GM18520 (cell line): Measurements from ENCODE around the gene PRKD1.
"Not testable (repeated sequence)": the region's sequence is repeated elsewhere in the genome, so short reads cannot be mapped to it uniquely, and the experiment has no call there.

Experiments
- ATAC-seq: cut with Tn5 transposase; IDR thresholded peaks from one replicate; pipeline ENCODE4 v1.9.1; 2021; ENCODE audit not compliant: unreplicated experiment

The PRKD1 gene

DNA sequence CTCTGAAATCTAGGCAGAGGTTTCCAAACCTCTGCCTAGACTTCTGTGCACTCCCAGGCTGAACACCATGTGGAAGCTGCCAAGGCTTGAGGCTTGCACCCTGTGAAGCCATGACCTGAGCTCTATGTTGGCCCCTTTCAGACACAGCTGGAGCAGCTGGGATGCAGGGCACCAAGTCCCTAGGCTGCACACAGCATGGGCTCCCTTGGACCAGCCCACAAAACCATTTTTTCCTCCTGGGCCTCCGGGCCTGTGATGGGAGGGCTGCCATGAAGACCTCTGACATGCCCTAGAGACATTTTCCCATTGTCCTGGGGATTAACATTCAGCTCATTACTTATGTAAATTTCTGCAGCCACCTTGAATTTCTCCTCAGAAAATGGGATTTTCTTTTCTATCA is 88.0 kb downstream of the PRKD1 start:
- ATAC-seq, result not testable (repeated sequence)

DNA sequence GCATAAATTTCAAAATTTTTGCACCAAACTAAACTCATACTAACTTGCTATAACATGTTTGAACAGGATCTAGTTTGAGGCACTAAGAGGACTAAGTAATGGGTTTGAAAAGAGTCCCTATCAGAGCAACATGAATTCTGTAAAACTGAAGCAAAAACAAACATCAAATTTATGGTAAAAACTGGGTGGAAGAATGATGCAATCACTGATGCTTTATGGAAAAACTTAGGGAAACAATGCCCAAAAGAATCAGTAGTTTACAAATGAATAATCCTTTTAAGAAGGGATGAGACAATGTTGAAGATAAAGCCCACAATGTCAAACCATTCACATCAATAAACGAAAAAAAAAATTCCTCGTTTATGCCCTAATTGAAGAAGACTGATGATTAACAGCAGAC is 88.9 kb downstream of the PRKD1 start:
- no peak for ATAC-seq

DNA sequence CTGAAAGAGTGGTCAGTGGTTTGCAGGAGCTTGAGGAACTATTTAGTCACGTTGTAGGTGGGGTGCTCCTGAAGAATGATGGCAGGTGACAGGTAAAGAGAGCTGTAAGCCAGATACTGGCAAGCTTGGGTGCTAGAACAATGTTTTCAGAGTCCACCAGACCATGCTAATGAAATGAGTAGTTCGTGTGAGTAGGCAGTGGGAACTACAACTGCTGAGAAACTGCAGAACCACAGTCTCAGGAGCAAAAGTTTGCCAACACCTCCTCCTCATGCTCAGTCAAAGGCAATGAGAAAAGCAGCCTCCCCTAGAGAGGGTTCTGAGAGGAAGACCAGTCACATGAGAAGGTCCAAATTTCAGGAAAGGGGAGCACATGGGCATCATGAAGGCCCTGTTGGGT is 91.3 kb downstream of the PRKD1 start:
- no peak for ATAC-seq

DNA sequence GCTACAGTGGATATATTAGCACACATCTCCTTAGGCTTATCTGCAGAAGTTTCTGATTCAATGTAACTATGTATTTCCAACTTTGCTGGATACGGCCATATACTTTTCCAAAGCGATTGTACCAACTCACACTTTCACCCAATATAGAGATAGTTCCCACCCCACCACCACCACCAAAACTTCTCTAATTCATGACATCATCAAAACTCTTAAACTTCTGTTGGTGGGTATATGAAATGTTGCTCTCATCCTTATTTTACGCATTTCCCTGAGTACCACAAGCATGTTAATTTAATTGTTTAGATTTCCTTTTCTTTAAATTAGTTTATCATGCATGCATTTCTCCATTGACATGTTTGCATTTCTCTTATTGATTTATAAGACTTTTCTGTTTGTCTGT is 95.6 kb downstream of the PRKD1 start:
- ATAC-seq, result no peak

DNA sequence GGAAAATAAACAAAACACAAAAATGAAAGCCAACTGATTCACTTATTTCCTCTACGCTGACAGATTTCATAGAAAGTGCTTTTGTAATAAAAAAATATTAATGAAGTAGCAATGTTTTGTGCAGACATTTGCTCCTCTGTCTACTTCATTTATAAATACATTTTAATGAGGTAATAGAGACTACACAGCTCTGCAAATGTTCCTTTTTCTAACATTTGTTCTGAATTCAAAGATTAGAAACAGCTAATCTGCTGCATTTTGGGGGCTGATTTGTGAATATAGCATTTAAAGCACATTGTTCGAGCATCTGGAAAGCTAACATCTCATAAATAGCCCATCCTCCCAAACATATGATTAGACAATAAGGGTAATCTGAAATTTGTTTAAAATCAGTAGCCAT is 97.8 kb downstream of the PRKD1 start:
- ATAC-seq, result no peak

DNA sequence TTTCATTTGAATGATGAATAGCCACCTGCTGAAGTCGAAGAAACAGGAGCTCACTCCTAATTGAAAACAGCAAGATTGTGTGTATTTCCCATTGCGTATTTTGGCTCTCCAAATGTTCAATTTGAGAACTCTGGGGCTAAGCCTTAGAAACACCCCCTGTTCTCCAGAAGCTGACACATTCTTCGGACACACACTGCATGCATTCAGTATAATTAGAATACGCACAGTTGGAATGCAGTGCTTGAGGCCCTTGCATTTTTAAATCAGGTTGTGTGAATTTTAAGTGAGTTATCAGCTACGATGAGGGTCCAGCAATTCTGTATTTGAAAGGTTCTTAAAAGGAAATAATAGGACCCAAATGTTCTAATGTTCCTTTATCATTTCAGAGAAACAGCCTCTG is 103.8 kb downstream of the PRKD1 start:
- ATAC-seq, result no peak

DNA sequence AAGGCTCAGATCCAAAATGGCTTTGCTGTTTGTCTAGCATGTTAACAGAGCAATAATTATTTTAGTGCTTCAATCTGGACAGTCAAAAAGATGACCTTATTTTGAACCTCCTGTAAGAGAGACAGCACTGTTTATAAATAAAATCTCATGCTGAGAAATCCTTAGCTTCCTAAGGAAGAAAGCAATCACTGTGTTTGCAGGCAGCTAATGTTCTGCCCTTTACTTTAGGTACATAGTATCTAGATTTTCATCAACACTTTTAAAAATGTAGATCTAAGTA is 105.3 kb downstream of the PRKD1 start:
- ATAC-seq, result no peak

DNA sequence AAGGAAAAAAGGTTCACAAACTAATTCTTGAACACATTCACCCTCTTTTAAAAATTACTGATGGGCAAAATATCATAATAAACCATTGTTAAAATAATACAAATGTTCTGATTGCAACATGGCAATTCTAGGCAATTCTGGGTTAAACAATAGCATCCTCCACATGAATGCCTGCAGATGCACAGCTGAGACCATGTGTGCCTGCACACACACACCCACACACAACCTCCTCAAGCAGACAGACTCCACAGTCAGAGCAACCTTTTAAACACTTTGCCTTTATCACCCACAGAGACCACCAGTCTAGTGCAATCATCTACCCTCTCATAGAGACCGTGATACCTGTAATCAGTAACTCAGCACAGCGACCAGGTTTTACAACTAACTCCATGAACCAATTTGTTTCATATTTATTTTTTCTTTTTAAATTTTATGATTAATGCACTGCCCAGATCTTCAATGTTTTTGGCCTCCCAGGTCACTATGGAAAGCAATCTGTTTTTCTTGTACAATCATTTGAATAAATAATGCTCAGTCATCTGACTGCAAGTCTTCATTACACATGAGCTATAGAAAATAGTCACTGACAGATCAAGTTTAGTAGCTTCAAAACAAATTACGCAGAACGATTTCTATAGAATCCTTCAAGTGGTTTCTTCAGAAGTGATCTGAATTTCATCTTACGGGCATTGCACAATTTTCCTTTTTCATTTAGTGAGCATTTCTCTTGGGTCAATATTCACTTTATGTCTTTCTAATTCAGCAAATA is 105.8 kb downstream of the PRKD1 start:
- no peak for ATAC-seq

DNA sequence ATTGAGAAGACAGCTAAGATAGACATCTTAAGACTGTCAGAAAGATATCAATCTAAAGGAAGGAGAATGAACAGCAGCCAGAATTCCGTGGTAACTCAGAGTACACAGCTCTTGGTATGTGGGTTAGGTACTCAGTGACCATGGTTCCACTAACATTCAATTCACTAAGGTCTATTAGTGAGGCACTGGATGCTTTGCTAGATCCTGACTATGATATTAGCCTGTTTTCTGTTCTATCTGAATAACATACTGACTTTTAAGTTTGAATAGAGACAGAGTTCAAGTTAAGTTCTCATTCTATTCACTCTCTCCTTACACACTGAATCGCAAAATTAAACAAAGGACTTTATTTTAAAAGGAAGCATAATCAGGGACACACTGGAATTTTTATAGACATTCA is 106.4 kb downstream of the PRKD1 start:
- ATAC-seq, result no peak

DNA sequence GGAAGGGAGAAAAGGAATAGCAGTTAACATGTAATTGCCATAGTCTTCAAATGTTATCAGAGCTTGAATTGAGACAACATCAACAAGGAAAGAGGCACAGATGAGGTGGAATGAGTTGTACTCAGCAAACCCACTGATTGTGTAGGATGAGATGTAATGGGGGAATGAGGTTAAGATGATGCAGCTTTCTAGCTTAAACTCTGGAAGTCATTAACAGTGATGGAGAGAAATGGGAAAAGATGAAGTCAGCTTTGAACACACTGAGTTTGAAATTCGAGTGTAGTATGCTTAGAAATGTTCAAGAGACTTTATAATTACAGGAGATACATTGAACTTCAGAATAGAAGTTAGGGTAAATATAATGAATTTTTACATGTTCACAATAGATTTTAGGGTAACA is 106.9 kb downstream of the PRKD1 start:
- ATAC-seq, result no peak

DNA sequence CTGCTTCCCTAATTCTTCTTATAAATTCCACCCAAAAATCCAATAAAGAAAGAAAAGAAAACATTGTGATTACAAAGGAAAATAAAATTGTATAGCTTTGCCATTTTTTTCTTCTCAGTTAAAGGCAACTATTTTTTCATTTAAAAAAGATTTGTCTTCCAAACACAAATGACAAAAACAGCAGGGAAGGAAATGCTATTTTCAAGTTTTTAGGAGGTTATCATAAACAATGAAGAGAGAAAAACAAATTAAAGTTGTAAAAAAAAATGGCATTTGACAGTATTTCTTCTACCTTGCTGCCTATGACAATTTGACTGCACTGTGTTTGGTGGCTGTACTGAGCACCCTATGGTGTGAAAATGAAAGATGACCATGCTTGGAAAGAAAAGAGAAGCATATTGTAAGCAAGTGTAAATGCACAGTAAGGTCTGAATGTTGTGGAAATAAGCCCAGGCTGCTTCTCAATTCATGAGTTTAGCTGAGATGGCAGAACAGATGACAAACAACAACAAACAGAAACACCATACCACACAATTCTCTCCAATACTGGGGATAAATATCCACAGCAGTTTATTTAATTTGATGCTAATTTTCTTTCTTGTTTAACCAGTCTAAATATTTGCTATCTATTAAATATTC is 109.8 kb downstream of the PRKD1 start:
- ATAC-seq, result no peak

DNA sequence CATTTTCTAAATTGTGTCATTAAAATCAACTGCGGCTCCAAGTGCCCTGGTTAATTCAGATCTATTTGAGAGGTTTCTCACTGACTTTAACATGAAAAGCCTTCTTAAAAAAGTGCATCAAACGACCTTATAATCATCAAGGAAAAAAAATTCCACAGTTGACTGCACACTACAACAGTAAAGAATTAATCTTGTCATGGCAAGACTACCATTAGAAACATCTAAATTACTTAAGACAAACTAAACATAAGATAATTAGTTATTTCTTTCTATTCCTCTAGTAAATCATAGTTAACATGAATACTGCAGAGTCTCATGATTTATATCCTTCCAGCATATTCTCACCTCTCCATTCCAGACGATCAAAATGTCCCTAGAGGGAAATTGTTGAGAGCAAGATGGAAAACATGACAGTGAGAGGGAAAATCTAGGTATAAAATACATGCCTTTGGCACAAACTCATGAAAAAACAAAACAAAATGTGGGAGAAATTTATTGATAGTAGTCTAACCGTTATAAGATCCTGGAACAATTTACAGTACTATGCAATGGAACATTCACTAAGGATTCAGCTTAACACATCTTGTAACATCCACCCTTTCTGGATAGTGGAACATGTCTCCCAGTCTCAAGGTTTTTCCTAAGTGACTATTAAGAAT is 112.5 kb downstream of the PRKD1 start:
- ATAC-seq, result no peak

DNA sequence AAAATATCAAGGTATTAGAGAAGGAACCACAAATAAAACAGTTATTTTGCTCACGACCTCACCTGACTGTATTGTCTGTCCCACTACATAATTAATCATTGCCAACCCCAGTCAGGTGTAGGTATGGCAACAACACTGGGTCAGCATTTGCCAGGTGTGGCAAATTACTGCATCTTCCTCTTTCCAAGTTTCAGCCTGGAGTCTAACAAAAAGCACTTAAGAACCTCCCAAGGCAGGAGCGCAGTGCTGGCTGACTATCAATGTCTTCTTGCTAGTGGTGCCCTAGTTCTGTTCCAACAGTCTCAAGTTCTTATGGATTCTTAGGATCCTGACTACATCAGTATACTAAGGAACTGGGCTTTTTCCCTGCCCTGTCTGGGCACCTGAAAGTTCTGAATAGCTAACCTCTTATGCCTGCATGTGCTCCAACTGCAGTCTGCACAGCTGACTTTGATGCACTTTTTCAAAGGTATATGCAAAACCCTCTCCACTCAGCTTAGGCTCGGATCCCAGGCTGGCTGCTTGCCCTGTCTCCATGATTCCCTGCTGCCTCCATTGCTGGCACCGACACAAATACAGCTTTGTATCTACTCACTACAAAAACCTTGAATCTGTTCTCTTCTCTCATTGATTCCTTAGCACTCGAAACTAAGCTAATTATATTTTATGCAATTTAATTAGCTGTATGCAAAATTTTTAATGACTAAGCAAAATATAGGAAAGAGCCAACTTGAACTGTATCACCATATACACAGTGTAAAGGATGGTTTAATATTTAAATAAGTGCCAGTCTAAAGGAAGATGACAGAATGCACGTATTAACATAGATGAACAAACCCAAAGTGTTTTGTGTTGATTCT is 113.3 kb downstream of the PRKD1 start:
- ATAC-seq, result no peak

DNA sequence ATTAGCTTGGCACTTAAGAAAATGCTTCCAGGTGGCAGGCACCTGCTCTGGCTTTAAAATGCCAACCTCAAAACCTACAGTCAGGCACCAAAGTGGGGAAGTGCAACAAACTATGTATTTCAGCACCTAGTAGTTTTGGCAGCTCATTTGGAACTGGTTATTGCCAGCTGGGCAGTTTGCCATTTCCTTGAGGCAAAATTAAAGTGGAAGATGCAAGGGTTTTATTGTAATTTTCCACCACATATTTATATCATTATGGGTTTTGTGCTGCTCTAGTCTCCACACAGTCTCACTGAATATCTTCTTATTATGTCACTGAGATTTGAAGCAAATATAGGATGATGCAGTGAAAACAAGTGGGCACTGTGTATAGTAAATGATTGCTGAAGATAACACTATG is 117.0 kb downstream of the PRKD1 start:
- no peak for ATAC-seq

DNA sequence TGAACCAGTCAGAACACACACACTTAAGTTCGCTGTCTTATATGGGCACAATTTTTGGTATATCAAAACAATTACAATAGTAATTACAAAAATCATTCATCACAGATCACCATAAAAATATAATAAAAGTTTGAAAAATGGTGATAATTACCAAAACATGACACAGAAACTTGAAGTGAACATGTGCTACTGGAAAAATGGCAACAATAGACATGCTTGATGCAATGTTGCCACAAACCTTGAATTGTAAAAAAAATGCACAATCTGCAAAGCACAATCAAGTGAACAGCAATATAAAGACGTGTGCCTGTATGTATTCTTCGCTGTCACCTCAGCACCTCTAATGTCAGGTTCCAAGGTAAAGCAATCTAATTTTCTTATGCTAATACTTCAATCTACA is 117.6 kb downstream of the PRKD1 start:
- ATAC-seq, result no peak

DNA sequence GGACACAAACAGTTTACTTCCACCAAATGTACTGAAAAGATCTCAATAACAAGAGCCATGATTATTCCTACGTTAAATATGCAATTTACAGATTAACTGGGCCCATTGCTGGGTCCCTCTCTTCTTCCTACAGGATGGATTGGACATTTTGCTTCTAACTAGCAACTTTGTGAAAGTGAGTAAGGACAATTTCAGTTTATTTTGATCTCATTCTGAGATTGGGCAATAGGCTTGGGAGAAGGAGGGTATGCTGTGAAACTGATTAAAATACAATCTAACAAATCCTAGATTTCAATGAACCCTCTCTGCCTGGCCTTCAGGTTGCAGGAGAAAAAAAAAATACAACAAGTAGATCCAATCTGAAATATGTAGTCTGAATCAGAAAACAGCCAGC is 121.5 kb downstream of the PRKD1 start:
- no peak for ATAC-seq

DNA sequence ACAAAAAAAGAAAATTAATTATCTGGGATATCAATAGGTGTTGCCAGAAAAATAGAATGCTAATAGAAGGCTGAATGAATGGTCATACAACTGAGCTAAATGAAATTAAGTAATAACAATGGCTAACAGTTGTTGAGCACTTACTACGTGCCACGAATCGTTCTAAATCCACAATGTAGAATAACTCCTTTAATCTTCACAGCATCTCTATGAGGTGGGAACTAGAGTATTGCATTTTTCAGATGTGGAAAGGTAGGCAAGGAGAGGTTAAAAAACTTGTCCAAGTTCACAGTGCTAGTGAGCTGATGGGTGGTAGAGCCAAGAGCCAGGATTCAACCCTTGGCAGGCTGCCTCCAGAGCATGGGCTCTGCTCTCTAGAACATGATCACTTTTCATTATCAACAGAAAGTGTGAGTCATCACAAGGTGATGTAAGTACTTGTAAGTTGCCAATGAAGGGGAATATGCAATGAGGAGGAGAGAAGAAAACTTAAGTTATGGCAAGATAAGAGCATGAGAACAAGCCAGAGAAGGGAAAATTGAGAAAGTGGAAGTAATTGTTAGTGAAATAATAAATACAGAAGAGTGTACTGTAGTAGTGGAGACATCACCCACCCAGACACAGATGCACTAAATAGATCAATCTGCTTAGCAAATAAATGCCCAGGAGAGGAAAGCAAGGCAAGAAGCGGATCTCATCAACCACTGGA is 122.1 kb downstream of the PRKD1 start:
- no peak for ATAC-seq

DNA sequence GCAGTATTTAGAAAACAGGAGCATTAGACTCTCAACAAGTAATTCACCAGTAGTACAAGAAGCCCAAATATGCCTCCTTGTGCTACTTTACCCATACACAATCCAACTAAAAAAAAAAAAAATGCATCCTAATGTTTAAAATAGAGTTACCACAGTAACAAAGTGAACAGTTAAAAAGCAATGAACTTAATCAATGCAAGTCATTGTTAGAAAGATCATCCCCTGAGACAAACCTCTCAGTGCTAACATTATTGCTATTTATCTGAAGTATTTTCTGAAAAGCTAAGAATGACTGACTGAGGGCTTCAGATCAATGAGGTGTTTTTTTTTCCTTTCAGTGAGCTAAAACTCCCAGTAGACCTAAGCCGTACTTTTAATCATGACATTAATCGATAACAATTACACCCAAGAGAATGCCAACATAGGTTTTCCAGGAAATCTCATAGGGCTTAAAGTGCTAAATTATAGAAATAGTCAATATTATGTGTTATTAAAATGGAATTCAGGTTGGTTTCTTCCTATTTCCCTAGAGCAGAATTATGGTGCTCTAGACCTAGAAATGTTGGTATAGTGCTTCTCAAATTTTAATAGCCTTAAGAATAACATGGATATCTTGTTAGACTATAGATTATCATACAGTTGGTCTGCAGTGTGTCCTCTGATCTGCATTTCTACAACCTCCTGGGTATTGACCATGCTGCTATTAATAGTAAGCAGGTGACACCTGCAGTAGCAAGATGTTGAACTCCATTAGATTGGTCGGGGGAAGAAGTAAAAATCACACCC is 123.0 kb downstream of the PRKD1 start:
- no peak for ATAC-seq

DNA sequence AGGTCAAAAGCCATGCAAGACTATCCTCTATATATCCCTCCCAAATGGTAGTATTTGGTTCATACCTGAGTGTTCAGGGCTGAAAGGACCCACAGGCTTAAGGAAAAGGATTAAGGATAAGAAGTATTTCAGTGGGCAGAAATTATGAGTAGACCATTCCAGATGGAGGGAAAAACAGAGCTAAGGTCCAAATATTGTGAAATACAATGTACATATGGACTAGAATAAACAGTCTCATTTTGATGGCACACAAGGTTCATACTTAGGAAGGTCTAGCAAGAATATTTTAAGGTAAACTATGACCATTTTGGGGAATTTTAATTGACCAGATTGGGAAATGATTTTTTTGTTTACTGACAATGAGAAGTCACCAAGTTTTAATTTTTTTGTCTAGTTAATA is 124.6 kb downstream of the PRKD1 start:
- no peak for ATAC-seq

DNA sequence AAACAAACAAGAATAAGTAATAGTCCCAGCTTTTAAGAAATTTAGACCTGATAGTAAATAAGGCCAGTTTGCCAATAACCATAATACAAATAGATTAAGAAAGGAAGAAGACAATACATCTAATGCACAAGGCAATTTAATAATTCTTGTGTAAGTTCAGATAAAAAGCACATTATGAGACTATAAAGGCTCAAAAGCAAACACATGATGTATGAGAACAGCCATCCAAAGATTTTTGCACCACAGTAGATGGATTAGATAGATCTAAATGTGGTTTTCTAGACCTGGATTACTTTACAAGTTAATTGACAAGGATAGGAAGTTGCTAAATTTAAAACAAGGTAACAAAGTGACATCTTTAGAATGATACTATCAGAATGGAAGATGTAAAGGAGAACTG is 125.4 kb downstream of the PRKD1 start:
- ATAC-seq, result no peak
